Choroid plexus epithelial cell (primary cell): ENCODE measurements around the gene RFX7.

Experiments used
- DNase-seq: peaks from one replicate; pipeline ENCODE4 v3.0.0-alpha.2; 2010; ENCODE audit warnings: low read depth
- H3K4me3 ChIP-seq: 2 replicates; pipeline ENCODE4 v1.5.1; 2011; ENCODE audit warnings: low read depth, mild to moderate bottlenecking, control low read depth, low read length, moderate library complexity
- TF ChIP-seq, protein P1 (sequence below): conservative IDR thresholded peaks from 2 replicates; pipeline ENCODE4 v1.5.1; 2011; ENCODE audit warnings: low read depth, mild to moderate bottlenecking, control low read depth, inconsistent platforms, low read length, moderate library complexity

The RFX7 gene

GRCh38 chr15:56202701-56203100 lies 41.0 kb downstream of the RFX7 start:
- H3K4me3 ChIP-seq, result no peak overlapping the region
- TF ChIP-seq, protein P1, sequence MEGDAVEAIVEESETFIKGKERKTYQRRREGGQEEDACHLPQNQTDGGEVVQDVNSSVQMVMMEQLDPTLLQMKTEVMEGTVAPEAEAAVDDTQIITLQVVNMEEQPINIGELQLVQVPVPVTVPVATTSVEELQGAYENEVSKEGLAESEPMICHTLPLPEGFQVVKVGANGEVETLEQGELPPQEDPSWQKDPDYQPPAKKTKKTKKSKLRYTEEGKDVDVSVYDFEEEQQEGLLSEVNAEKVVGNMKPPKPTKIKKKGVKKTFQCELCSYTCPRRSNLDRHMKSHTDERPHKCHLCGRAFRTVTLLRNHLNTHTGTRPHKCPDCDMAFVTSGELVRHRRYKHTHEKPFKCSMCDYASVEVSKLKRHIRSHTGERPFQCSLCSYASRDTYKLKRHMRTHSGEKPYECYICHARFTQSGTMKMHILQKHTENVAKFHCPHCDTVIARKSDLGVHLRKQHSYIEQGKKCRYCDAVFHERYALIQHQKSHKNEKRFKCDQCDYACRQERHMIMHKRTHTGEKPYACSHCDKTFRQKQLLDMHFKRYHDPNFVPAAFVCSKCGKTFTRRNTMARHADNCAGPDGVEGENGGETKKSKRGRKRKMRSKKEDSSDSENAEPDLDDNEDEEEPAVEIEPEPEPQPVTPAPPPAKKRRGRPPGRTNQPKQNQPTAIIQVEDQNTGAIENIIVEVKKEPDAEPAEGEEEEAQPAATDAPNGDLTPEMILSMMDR, result no peak
- DNase-seq, result no peak

- DNase-seq, result no peak
- no peak overlapping the region for H3K4me3 ChIP-seq
- TF ChIP-seq, protein P1, result no peak
These were observed 44.6 kb downstream of the RFX7 start for GRCh38 chr15:56199038-56199437.

- no peak overlapping the region for H3K4me3 ChIP-seq
- TF ChIP-seq, protein P1, result no peak
These were observed 49.6 kb downstream of the RFX7 start for GRCh38 chr15:56194035-56194434.

DNA sequence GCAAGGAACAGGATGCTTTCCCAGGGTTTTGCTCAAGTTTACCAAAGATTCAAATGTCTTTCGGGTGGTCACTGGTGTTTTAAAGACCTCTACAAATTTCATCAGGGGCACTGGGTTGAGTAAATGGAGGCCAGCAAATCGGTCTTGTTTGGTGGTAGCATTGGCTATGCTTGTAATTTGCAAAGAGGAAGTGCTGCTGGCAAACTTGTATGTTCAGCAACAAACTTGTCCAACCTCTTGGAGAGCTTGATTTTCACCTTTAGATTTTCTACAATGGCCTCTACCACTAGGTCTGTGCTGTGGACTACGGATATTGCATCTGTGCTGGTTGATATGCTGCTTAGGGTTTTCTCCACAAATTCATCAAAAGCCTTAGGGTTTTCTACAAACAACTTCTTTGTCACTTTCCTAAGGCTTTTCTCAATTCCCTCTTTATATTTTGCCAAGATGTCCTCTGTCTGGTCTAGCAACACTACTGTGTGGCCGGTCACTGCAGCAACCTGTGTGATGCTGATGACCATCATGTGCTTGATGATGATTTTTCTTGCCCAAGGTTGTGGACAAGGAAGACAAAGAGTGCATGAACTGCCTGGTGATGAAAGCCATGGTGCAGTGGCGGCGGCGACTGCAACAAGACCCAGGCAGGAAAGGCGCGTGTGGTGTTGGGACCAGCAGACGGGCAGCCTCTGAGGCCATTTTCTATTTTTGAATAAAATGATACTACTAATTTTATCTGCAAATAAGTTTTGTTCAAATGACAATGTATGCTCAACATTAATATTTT lies 50.8 kb downstream of the RFX7 start:
- no peak for DNase-seq
- H3K4me3 ChIP-seq, result no peak overlapping the region
- TF ChIP-seq, protein P1, result no peak

More at GRCh38 chr15:56194035-56194434, 49.6 kb downstream of the RFX7 start:
- no peak for DNase-seq

GRCh38 chr15:56187665-56188064 lies 56.0 kb downstream of the RFX7 start:
- TF ChIP-seq, protein P1, result no peak
- no peak for DNase-seq
- no peak overlapping the region for H3K4me3 ChIP-seq

DNA sequence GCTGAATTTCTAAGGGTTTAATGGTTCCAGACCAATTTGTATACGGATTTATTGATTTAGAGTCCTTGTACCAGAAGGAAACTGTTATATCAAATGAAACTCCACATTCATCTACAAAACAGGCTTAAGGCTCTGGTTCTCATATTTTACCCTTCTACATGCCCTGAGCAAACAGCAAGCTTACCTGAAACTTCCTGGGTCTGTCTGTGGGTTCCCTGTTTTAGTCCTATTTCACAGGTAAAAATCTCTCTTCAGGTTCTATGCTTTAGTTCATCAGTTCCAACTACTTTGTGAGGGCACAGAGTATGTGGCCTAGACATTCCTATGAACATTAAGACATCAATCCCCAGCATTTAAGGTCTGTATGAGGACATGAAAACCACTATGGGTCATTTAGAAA lies 57.7 kb downstream of the RFX7 start:
- TF ChIP-seq, protein P1, result no peak
- no peak overlapping the region for H3K4me3 ChIP-seq
- no peak for DNase-seq

GRCh38 chr15:56184516-56184915 lies 59.2 kb downstream of the RFX7 start:
- DNase-seq, result no peak
- H3K4me3 ChIP-seq, result no peak overlapping the region
- TF ChIP-seq, protein P1, result no peak
